NCI-H1105 treated with DMSO at 0.1 percent for 48 hours (cell line): ENCODE data around the gene BIN1.

ENCODE experiments used
- DNase-seq: peaks from one replicate; lab custom pipeline; 2025; lab: John Stamatoyannopoulos, UW

Gene BIN1

DNA sequence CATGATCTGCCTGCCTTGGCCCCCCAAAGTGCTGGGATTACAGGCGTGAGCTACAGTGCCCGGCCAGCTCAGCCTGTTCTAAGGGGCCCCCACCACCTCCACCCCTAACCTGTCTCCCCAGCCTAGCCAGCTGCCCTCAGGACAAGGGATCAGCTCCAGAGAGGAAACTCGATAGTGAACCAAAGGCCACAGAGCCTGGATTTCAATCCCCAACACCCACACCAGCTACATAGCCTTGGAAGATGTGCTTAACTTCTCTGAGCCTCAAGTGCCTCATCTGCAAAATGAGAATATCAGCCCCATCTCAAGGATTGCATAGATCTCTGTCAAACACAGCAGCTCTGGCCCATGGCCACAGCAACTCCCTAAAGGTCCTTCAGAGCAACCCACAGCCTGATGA, 32.0 kb downstream of the BIN1 start:
- no peak for DNase-seq

DNA sequence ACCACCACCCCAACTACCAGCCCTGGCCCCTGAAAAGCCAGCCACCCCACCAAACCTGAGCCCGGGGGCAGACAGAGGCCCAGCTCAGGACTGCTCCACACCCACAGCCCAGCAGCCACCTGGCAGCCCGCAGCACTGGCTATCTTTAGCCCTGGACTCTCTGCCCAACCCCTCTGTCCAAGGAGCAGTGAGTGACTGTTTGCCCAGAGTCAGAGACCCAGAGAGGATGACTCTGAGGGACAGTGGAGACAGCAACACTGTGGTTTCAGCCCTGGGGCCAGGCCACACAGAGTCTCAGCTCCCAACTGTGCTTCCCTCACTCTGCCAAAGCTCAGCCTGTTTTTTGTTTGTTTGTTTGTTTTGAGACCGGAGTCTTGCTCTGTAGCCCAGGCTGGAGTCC, 32.6 kb downstream of the BIN1 start:
- DNase-seq, result no peak

DNA sequence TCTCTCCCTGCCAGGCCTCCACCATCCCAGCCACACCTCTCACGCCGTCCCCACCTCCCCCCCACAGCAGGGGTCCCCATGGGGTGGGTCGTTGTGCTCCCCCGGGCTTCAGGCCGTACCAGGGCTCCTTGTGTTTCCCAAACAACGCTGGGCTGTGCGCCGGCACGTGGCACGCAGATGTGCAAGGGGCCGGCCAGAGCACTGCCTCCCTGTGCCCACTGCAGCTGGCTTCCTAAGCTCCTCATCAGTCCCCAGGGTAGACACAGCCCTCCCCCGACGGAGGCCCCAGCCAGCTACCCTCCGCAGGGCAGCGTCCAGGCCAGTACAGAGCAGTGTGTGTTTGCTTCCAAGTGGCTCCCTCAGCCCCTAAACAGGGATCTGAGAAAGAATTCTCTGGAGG, 34.0 kb downstream of the BIN1 start:
- no peak for DNase-seq

DNA sequence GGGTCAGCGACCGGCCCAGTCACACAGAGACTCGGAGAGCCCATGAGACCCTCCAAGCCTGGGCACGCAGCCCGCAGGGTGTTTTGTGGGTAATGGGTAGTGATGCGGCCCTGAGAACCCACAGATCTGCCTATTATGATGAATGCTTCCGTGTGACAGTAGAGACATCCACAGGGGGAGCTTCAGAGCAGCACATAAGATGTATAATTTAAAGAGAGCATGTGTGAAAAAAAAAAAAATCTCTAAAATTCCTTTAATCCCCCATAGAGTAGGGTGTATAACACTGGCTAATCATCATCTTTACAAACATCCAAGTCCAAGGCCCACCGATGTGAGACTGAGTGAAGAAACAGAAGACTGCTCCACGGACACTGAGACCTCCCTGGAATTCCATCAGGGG, 34.6 kb downstream of the BIN1 start:
- DNase-seq, result no peak

DNA sequence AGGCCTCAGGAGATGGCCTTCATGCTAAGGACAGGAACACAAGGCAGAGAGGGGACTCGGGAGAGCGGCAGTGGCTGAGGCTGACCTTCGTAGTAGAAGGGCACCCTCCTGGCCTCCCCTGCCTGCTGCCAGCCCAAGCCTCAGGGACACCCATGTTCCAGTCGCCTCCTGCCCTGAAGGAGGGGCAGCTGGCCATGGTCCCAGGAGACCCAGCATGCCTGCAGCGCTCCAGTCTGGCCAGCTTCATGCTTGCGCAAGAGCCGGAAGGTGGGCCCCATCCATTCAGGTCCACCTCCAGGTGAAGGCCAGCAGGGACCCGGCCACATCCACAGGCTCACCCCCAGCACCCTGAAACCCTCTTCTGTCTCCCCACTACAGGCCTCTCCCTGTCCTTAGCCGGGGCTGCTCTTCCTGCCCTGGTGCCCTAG, 35.0 kb downstream of the BIN1 start:
- DNase-seq, result no peak

DNA sequence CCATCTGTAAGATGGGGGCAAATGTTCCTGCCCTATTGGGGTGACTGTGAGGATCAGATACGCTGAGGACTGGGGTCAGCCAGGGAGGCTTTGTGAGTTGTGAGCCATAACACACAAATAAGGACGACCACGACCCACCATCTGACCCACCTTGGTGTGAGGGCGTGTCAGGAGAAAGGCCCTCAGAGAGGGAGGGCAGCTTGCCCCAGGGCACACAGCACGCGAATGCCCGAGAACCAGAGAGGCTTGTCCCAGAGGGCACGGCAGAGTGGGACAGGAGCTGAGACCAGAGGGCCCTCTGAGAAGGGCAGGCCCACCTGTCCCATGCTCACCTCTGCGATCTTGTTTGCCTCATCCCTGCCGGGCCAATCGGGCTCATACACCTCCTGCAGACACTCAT, 36.7 kb downstream of the BIN1 start:
- no peak for DNase-seq

DNA sequence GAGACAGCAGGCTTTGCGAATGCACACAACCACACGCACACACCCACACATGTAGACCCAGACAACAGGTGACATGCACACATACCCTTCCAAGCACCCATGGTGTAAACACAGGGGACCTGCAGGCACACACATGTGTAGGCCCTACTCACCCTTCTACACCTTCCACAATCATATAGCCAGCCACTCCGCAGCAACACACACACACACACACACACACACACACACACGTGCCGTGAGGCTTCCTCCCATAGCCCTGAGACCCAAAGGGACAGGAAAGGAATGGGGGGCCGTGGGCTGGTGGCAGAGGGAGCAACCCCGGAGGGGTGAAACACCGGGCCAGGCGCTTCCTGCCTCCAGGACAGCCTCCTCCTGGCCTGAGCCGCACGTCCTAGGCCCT, 37.4 kb downstream of the BIN1 start:
- no peak for DNase-seq

DNA sequence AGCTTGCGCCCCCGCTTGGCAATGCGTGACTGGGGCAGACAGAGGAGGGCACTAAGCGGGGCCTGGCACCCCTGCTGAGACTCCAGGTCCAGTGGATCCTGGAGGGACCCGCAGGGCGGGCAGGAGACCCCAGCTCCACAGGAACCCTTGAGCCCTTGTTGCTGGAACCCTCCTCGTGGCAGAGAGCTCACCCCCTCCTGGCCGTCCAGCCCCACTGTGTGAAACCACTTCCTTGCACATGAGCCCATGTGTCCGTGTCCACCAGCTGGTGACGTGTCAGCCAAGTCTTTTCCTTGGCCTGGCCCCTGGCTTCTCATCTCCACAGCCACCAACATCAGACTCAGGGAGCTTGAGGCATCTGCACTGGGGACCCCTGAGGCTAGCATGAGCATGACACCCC, 38.0 kb downstream of the BIN1 start:
- no peak for DNase-seq

DNA sequence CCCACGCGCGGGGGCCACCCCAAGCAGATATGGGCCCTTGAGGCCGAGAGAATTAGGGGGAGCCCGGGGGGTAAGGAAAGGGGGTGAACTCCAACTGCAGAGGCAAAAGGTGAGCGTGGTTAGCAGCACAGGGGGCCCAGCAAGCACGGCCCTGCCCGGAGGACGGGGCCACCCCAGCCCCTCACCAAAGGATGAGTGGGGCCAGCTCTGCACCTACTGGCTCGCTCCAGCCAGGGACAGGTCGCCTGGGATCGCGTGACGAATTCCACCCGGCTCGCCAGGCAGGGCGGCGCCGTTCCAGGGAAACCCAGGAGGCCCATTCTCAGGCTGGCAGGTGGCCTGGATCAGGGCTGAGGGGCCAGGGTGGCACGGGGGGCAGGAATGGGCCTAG, 38.6 kb downstream of the BIN1 start:
- DNase-seq, result no peak

DNA sequence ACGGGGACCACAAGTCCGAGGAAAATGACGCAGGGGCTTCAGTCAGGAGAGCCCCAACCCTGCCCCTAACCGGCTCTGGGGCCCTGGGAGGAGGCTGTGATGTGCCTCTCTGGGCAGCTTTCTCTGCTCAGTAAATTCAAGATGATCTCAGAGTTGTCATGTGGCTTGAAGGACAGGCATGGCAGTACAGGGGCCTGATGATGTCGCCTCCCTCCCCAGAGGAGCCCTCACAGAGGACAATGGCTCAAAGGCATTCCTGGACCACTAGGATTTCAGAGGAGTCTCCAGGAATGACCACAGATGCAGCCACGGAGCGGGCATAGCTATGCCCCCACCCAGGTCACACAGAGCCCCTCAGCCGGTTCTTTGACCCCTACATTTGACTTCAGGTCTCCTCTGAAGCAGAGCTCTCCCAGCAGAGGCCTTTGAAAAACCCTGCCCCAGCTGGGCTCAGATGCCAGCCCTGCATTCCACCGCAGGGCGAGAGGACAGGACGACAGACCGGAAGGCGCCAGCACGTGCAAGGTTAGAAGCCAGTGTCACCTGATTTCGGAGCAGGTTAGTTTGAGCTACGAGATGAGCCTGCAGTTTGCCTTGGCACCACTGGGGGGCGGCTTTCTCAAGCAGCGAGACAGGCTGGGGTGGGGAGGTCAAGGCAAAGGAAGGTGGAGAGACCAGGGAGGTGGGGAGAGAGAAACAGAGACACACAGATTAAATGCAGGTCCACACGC, 39.2 kb downstream of the BIN1 start:
- no peak for DNase-seq

DNA sequence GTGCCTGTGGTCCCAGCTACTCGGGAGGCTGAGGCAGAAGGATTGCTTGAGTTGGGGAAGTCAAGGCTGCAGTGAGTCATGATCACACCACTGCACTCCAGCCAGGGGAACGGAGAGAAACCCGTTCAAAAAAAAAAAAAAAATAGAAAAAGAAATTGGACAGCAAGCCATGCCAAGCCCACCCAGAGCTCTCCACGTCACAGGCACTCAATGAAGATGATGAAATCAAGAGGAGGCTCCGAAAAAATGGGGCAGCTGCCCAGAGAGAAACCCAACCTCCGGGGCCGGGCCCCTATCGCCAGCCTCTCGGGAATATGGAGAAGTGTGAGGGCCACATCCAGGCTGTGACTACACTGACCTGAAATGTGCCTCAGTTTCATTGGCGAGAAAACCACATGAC, 40.0 kb downstream of the BIN1 start:
- DNase-seq, result no peak

DNA sequence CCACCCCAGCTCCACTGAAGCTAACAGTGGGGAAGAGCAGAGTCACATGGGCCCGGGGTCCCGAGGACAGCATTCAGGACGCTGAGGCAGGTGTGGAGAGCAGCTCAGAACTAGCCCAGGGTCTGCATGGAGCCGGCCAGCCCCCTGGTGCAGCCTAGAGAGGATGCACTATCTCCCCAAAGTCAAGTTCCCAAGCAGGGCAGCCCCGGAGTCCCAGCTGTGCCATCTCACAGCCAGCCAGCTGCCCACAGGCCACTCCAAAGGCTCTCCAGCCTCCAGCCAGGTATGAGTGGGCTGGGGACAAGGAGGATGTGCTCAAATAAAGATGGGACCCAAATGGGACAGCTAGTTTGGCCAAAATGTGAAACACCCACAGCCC, 41.0 kb downstream of the BIN1 start:
- DNase-seq, result no peak

DNA sequence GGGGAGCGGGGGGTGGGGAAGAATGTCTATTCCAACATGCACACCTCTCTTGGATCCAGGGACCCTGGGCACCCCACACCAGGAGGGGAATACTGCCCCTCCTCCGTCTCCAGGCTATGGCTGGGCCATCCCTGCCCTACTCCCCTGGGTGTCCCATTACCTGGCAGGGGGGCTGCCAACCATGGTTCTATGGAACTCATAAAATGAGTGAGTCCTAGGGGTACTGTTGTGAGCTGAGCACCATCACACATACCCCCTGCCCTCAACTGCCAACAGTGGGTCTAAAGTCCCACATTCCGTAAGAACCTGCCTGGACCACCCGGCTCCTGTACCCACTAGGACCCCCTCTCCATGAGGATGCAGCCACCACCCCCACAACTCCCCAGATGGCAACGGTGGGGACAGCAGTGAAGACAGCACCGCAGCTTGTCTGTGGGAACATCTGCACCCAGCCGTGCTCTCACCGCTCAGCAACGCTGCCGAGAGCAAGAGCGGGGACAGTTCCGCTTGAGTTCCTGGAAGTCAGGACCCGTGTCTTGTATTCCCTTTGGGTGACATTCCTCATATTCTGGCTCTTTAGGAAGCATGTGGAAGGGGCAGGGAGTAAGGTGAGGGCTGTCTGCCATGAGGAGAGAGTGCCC, 41.5 kb downstream of the BIN1 start:
- DNase-seq, result no peak

DNA sequence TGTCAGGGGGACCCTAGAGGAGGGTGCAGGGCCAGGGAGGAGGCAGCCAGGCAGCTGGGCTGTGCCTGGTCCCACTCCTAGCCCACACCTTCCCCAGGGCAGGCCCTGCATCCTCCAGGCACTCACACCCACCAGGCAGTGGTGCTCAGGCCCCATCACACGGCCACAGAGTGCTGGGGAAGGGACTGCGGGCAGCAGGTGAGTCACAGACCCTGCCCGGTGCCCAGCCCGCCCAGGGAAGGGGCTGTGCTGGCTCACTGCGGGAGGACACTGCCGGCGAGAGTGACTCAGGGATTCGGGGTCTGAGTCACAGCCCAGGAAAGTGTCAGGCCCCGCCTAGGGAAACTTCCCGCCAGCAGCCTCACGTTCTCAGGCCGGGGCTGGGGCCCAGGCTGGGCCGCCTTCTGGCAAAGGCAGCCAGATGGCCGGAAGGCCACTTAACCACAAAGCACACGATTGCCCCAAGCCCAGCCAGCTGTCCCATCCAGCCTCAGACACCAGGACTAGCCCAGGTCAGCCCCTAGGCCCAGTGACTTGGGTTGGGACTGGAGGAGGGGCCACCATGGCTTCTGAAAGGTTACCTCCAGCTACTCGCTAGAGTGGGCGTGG, 42.2 kb downstream of the BIN1 start:
- DNase-seq, result no peak

DNA sequence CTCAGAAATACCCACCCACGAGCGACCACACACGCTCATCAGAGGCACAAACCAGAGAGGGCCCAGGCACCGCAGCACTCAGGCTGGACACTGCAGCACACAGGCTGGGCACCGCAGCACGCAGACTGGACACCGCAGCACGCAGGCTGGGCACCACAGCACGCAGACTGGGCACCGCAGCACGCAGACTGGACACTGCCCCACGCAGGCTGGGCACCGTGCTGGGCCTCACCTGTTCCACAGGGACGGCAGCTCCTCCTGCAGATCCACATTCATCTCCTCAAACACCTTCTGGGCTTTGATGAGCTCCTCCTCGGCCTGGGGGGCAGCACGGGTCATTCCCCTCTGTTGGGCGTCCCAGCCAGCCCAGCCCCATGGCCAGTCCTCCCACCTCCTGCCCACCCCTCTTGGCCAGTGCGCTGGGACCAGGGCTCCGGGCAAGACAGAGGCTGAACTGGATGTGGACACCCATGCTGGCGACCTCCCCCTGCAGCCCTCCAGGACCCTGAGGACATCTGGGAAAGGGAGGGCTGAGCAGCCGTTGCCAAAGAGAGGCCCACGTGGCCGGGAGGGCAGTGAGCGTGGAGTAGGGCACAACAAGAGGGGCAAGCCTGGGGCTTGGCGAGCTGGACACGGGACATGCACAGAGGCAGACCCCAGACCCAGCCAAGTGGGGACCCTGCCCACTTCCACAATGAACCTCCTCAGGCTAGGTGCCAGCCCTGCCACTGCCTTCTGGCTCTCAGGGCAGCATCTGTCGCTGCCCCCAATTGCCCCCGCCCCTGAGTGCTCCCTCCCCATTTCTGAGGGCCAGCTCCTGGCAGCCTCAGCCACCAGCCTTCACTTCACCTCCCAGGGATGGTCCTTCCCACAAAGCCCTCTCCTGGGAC, 43.0 kb downstream of the BIN1 start:
- DNase-seq, result no peak

DNA sequence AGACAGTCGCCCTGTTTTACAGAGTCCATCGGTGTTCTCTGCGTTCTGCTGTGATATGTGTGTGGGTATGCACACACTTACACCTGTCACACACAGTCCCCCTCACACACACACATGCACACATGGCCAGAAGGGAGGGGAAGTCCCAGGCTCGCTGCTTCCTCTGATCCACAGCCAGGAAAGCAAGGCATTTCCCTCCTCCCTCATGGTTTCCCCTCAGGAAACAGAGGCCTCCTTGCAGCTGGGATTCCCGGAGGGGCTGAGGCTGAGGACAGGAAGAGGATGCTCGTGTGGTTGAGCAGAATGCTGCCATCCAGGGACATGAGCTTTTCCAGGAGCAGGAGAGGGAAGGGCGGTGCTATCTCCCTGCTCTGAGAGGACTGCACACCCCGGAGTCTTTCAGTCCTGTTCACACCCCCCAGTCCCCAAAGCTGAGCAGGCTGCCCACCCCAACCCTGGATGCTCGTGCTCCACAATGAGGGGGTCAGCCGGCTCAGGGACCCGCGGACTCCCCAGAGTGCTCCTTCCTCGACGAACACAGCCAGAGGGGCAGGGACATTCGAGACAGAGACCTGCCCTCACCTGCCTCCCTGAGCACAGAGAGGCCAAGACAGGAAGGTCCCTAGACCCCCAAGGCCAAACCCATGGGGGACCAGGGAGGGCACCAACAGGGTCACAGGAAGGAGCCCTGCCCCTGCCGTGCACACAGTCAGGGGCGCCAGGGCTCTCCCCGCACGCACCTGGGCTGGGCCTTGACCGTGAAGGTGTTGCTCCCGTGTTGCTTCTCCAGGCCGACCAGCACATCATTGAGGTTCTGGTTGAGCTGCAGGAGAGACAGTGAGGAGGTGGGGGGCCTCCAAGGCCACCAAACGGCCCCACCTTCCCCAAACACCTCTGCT, 45.3 kb downstream of the BIN1 start:
- DNase-seq, result no peak

DNA sequence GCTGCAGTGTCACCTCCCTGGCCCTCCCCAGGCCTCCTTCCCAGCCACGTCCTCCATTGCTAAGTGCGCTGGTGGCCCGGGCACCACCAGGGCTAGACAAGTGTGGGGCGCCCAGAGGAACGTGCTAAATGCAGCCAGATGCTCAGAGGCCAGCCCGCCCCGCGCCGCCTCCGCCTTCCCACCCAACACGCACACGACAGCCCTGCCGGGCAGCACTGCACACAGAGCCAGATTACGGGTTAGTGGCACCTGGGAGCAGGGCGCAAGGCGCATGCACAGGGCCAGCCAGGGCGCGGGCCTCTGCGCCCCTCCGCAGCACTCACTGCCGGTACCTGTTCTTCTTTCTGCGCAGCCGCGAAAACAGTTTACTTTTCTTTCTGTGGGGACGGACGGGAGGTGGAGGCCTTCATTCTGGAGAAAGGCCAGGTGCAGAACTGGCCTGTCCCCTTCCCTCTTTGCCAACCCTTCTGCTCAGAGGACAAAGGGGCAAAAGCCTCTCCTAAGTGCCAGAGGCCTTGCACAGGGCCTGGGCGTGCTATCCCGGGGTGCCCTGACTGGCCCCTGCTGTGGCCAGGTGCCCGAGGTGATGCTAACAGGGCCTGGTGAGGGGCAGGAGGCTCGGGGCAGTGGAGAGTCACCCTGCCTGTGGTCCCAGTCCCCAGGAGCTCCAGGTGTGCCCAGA, 46.5 kb downstream of the BIN1 start:
- DNase-seq, result no peak

DNA sequence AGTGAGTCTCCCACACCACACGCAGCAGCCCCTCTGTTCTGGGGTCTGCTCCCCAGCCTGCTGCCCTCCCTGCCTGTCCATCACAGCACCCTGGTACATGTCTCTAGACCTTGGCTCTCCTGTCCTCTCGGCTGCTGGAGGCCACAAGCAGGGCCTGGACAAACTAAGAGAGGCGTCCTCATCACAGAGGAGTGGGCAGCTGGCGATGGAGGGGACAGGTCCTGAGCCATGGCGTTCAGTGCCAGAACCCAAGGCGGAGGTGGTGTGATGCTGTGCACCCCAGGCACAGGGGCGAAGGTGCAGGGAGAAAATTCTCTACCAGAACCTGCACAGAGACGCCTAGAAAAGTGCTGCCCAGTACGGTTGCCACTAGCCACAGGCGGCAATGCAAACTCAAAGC, 47.4 kb downstream of the BIN1 start:
- DNase-seq, result no peak

DNA sequence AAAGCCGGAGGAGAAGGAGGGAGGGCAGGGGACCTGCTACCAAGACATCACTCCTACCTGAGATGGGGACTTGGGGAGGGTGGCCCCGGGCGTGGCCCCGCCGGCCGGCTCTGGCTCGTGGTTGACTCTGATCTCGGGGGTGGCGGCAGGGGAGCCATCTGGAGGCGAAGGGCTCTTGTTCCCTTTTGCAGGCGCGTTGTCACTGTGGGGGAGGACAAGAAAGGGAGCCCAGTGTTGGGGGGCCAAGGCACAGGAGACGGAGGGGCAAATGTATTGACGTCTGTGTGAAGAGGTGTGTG, 48.1 kb downstream of the BIN1 start:
- no peak for DNase-seq

DNA sequence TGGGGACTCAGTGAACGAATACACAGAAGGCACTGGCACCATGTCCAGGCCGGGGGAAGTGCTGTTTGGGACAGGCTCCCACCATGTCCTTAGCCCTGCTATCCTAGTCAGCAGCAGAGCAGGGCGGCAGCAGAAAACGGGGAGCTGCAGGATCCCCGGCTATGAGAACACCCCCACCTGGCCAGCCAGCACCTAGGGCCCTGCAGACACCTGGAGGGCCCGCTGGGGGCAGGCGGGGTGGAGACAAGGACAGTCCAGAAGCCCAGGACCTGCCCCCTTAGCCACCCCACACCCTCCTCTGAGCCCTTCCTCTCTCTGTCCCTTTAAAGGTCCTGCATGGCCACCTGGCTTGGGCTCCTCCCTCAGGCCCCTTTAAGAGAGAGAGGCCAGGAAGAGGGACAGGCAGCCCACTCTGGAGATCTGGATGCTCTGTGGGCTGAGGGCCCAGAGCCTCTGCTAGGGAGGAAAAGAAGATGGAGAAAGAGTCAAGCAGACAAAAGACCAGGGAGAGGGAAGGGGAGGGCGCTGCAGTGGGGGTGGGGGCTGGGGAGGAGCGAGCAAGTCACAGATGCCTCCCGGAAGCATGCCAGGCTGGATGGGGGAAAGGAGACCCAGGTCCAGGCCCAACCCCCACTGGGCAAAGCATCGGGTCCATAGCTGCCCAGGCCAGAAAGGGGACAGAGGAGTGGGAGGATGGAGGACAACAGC, 48.6 kb downstream of the BIN1 start:
- no peak for DNase-seq
